RPMI7951 (cell line): Measurements from ENCODE around the gene NUP153. TPM values are rescaled to one million over a fixed set of nuclear protein-coding genes. Genes with fewer than 3 reads are reported as not detected.

Experiments
- total RNA-seq: library from RNA; depleted of rRNA; stranded (reverse); fragments of >200 nt; shearing (Covaris generic); gene quantifications from 2 replicates; pipeline ENCODE4 v1.2.3, GENCODE V29; 2014; rRNA removed

Gene NUP153
- total RNA-seq, 1 experiment from 2014 or later: 42.7 TPM

Other genes starting within 250 kb of the NUP153 start
- gene FAM8A1, start 106.6 kb downstream of the NUP153 start, total RNA-seq: 10.6 and 12.1 TPM in 2 replicates